NCI-H2227 (cell line): ENCODE results near the gene MRPL42.
"Not testable (repeated sequence)": the region's sequence is repeated elsewhere in the genome, so short reads cannot be mapped to it uniquely, and the experiment has no call there.

Source experiments
- DNase-seq: peaks from one replicate; lab custom pipeline; 2025; ENCODE audit not compliant: unreplicated experiment; lab: John Stamatoyannopoulos, UW

MRPL42 gene

GRCh38 chr12:93443576-93443975 is 23.7 kb upstream of the MRPL42 start:
- DNase-seq = no peak

- DNase-seq = no peak
These were observed 19.6 kb upstream of the MRPL42 start for GRCh38 chr12:93447555-93448290.

- no peak for DNase-seq
These were observed 18.5 kb upstream of the MRPL42 start for GRCh38 chr12:93448796-93449195.

- DNase-seq = no peak
These were observed 18.0 kb upstream of the MRPL42 start for GRCh38 chr12:93449277-93449676.

- DNase-seq = no peak
These were observed 15.7 kb upstream of the MRPL42 start for GRCh38 chr12:93451423-93452158.

GRCh38 chr12:93453633-93454032 is 13.7 kb upstream of the MRPL42 start:
- no peak for DNase-seq

- DNase-seq = no peak
These were observed 11.2 kb upstream of the MRPL42 start for GRCh38 chr12:93456077-93456476.

GRCh38 chr12:93459097-93459496 is 8.2 kb upstream of the MRPL42 start:
- no peak for DNase-seq

- DNase-seq = no peak
These were observed 7.3 kb upstream of the MRPL42 start for GRCh38 chr12:93460003-93460402.

GRCh38 chr12:93460902-93461301 is 6.4 kb upstream of the MRPL42 start:
- DNase-seq = no peak

- no peak for DNase-seq
These were observed 5.8 kb upstream of the MRPL42 start for GRCh38 chr12:93461503-93461902.

- DNase-seq = no peak
These were observed 1.5 kb upstream of the MRPL42 start for GRCh38 chr12:93465841-93466240.

- DNase-seq = no peak
These were observed 526 bp upstream of the MRPL42 start for GRCh38 chr12:93466625-93467350.

GRCh38 chr12:93468008-93468371 is 676 bp downstream of the MRPL42 start:
- no peak for DNase-seq

GRCh38 chr12:93469386-93469785 is 2.1 kb downstream of the MRPL42 start:
- no peak for DNase-seq

GRCh38 chr12:93476555-93476954 is 9.2 kb downstream of the MRPL42 start:
- DNase-seq = no peak

- DNase-seq = no peak
These were observed 15.4 kb downstream of the MRPL42 start for GRCh38 chr12:93482721-93483120.

- DNase-seq = no peak
These were observed 16.0 kb downstream of the MRPL42 start for GRCh38 chr12:93483151-93483807.

- no peak for DNase-seq
These were observed 17.1 kb downstream of the MRPL42 start for GRCh38 chr12:93484315-93484981.

GRCh38 chr12:93492808-93493207 is 25.5 kb downstream of the MRPL42 start:
- DNase-seq = not testable (repeated sequence)

- no peak for DNase-seq
These were observed 26.8 kb downstream of the MRPL42 start for GRCh38 chr12:93494096-93494495.
